Measurements from ENCODE around the gene EXOC4.

DNA sequence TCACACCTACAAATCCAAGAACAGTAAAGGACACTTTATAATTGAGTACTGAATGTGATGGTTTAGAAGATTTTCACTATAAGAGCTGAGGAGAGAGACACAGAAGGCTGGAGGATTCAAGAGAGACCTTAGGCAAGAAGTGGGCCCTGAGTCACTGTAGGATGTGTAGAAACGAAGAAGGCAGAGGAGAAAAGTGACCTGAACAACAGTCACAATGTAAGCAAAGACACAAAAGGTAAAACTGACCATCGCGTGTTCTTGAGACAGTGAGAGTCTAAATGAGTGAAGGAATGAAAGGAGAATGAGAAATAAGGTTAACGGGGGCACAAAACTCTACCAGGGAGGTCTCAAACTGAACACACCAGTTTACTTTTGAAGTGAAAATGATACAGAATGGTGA lies 576.0 kb downstream of the EXOC4 start:
- TF ChIP-seq, protein P1, sequence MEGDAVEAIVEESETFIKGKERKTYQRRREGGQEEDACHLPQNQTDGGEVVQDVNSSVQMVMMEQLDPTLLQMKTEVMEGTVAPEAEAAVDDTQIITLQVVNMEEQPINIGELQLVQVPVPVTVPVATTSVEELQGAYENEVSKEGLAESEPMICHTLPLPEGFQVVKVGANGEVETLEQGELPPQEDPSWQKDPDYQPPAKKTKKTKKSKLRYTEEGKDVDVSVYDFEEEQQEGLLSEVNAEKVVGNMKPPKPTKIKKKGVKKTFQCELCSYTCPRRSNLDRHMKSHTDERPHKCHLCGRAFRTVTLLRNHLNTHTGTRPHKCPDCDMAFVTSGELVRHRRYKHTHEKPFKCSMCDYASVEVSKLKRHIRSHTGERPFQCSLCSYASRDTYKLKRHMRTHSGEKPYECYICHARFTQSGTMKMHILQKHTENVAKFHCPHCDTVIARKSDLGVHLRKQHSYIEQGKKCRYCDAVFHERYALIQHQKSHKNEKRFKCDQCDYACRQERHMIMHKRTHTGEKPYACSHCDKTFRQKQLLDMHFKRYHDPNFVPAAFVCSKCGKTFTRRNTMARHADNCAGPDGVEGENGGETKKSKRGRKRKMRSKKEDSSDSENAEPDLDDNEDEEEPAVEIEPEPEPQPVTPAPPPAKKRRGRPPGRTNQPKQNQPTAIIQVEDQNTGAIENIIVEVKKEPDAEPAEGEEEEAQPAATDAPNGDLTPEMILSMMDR (IDR thresholded peaks at IDR 0.05) = no peak
- TF ChIP-seq POLR2AphosphoS5 (IDR thresholded peaks at IDR 0.05) = no peak
- no peak for TF ChIP-seq EP300 (IDR thresholded peaks at IDR 0.05)
